H1 (cell line): ENCODE data around the gene DDR2. TPM values are rescaled to one million over a fixed set of nuclear protein-coding genes. Genes with fewer than 3 reads are reported as not detected.

ENCODE experiments used
- ASH2L ChIP-seq: fragments of 200-600, 300-600 bp; sonication (generic); IDR thresholded peaks from one replicate; pipeline ENCODE4 v1.7.1; 2017; ENCODE audit warnings: low read length
- CHD1 ChIP-seq: IDR thresholded peaks from 2 replicates; pipeline ENCODE4 v1.6.1; 2012; ENCODE audit warnings: low read depth, low read length, improper control_type of control experiment
- EGR1 ChIP-seq: IDR thresholded peaks from 2 replicates; pipeline ENCODE4 v1.6.1; 2011; ENCODE audit warnings: low read depth, low read length, borderline replicate concordance
- EP300 ChIP-seq, 2 experiments: IDR thresholded peaks; 1 replicate in 1 of 2; 2 replicates in 1 of 2; pipeline ENCODE4 v1.6.1; 2011 to 2012; ENCODE audit warnings: low read depth in 2 of 2, low read length in 2 of 2, mild to moderate bottlenecking in 2 of 2, borderline replicate concordance in 1 of 2, inconsistent platforms in 1 of 2, moderate library complexity in 1 of 2
- HDAC6 ChIP-seq: IDR thresholded peaks from one replicate; pipeline ENCODE4 v1.7.1; 2012; ENCODE audit warnings: low read depth, mild to moderate bottlenecking, inconsistent platforms, low read length, moderate library complexity
- JUN ChIP-seq: IDR thresholded peaks from 2 replicates; pipeline ENCODE4 v1.6.1; 2011; ENCODE audit warnings: low read depth, mild to moderate bottlenecking, improper control_type of control experiment, low read length
- POLR2A ChIP-seq, 2 experiments: IDR thresholded peaks; 1 replicate in 1 of 2; 2 replicates in 1 of 2; pipeline ENCODE4 v1.6.1; 2011; ENCODE audit warnings: low read depth in 2 of 2, low read length in 2 of 2, mild to moderate bottlenecking in 2 of 2; ENCODE audit errors: control extremely low read depth in 1 of 2
- RBBP5 ChIP-seq: IDR thresholded peaks from 2 replicates; pipeline ENCODE4 v1.7.1; 2012; ENCODE audit warnings: low read depth, mild to moderate bottlenecking, inconsistent platforms, low read length, moderate library complexity, borderline replicate concordance
- SIX5 ChIP-seq: IDR thresholded peaks from 2 replicates; pipeline ENCODE4 v1.6.1; 2011; ENCODE audit warnings: mild to moderate bottlenecking, low read depth, low read length
- polyA plus RNA-seq, 7 experiments: library from polyadenylated mRNA; depleted of rRNA in 3 of 7; stranded (reverse) in 5 of 7; unstranded in 2 of 7; fragments of >200 nt in 5 of 7; fragments of 200-250 nt in 2 of 7; gene quantifications; 1 replicate in 5 of 7; 2 replicates in 1 of 7; 4 replicates in 1 of 7; pipeline versions ENCODE4 v1.2.1 to v1.2.3, GENCODE V29; 2011 to 2013; ENCODE audit warnings: missing spikeins in 2 of 7, mixed read lengths in 2 of 7
- total RNA-seq: library from RNA; stranded (reverse); fragmentation: NEBNext Ultra II Directional; extraction: Animal tissue kit (Norgen Biotek cat#: 25700); gene quantifications from 2 replicates; pipeline ENCODE4 v1.2.1, GENCODE V29; 2021
- TF ChIP-seq, protein P1 (sequence below): IDR thresholded peaks from 2 replicates; pipeline ENCODE4 v1.6.1; 2012; ENCODE audit warnings: low read length, inconsistent platforms

Gene DDR2
- total and polyA plus RNA-seq, 2 of the 8 experiments (the other 6 are each of a cell fraction or from before 2014, with no cell fraction given), result 1.00 to 2.1 TPM

- TF ChIP-seq POLR2A (IDR thresholded peaks at IDR 0.05; ENCODE audit: control extremely low read depth in 1 of 2, low read depth in 2 of 2, low read length in 2 of 2) (peak in 1 of 2 experiments; percentile 47; a peak in 1 of 3 replicates), SIX5 (0 out of 2 replicates have a peak, but pooled peaks have one; percentile 13), JUN (no peak), CHD1 (no peak), EP300 (IDR thresholded peaks at IDR 0.05; ENCODE audit: borderline replicate concordance in 1 of 2, low read depth in 2 of 2, low read length in 2 of 2) (no peak), HDAC6 (no peak), RBBP5 (peak; percentile 99), ASH2L (peak; percentile 99), EGR1 (no peak)
- TF ChIP-seq, protein P1, sequence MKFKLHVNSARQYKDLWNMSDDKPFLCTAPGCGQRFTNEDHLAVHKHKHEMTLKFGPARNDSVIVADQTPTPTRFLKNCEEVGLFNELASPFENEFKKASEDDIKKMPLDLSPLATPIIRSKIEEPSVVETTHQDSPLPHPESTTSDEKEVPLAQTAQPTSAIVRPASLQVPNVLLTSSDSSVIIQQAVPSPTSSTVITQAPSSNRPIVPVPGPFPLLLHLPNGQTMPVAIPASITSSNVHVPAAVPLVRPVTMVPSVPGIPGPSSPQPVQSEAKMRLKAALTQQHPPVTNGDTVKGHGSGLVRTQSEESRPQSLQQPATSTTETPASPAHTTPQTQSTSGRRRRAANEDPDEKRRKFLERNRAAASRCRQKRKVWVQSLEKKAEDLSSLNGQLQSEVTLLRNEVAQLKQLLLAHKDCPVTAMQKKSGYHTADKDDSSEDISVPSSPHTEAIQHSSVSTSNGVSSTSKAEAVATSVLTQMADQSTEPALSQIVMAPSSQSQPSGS, result no peak
These were observed 64.1 kb downstream of the DDR2 start (continued) for GRCh38 chr1:162696286-162696862.
